GM18951 (cell line): ENCODE data around the gene ANKK1.

Source experiments
- POLR2A ChIP-seq: IDR thresholded peaks from 4 replicates; pipeline ENCODE4 v1.6.1; 2011; ENCODE audit warnings: mild to moderate bottlenecking; ENCODE audit not compliant: insufficient read length, insufficient read depth; ENCODE audit errors: extremely low read depth
- in situ Hi-C: fragments of 300-500 bp; cut with MboI; formaldehyde crosslinking; loops from one replicate; pipeline ENCODE4 v1.12.0; 2022; ENCODE audit warnings: low sequenced_read_pairs, mixed read lengths, inconsistent platforms; ENCODE audit not compliant: unreplicated experiment

Gene ANKK1

DNA sequence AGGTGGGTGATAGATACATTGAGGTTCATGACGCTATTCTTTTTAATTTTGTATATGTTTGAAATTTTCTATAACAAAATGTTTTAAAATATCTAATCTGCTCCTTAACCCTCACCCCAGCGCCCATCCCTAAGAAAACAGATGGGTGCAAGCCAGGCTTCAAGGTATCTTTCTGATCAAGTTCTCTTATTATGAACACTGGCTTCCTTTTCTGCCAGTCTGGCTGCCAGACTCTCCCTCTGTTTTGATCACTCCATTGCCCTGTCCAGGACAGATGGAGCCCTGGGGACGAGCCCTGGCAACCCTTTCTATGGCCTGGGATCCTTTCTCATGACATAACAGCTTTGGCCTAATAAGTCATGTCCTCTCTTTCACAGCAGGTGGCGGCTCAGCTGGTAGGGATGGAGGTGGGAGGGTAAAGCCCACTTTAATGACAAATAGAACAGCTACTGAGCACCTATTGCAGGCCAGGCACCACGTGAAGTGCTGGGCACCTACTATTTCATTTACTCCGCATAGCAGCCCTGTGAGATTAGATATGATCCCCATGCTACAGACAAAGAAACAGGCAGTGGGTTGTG lies 49.2 kb downstream of the ANKK1 start:
- in situ Hi-C loops: no loop called here
- no peak for TF ChIP-seq POLR2A

DNA sequence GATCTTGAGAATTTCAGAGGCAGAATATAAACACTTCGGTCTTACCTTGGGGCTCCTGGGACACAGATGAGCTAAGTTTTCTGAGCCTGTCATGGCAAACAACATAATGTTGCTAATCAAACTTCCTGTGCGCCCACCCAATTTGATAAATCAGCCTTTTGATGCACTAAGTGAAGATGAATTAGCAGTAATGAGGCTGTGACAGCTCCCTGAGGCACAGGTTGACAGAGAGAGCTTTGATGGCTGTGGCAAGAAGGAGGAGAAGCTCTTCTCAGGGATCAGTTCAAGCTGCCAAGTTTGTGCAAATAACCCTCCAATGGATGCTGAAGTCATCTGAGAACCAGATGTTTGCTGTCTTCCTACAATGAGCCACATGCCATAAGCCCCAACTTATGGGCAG lies 53.2 kb downstream of the ANKK1 start:
- no peak for TF ChIP-seq POLR2A
- in situ Hi-C loops: no loop called here

DNA sequence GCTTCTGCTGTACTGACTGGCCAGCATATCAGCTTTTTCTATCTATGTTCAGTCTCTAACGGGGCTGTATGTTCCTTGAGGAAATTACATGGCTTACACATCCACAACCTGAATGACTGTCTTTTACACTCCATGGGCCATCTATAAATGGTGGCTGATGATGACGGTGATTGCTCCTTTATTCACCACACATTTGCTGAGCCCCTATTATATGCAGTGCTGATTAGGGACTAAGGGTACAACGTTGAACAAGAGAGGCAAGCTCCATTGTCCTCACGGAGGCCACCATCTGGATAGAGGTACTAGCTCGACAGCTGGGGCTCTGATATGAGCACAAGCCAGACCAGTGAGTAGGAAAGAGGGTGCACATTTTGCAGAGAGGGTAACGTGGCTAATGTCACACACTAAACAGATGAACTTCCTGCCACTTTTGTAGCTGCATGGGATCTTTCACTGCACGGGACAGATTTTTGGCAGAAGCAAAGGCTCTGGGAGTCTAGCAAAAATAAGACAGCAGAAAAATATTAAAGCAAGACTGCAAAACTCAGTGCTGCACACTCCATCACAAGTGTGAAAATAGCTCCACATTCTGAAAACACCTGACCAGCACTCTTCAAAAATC lies 57.0 kb downstream of the ANKK1 start:
- in situ Hi-C loops: no loop called here
- no peak for TF ChIP-seq POLR2A

DNA sequence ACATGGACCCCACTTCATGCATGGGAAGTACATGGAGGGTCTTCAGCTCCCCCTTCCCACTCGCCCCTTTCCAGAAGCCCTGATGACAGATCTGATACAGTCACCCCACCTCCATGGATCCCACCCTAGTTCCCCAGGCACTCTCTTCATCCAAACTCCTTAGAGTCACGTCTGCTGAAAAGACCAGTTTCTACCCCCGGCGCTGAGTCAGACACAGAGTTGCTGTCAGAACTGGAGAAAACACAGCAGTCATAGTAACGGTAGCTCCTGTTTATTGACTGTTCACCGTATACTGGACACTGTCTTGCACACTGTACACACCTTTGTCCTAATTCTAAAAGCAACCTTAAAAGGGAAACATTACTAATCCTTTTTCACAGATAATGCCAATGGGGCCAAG lies 58.5 kb downstream of the ANKK1 start:
- no peak for TF ChIP-seq POLR2A
- in situ Hi-C loops: no loop called here

DNA sequence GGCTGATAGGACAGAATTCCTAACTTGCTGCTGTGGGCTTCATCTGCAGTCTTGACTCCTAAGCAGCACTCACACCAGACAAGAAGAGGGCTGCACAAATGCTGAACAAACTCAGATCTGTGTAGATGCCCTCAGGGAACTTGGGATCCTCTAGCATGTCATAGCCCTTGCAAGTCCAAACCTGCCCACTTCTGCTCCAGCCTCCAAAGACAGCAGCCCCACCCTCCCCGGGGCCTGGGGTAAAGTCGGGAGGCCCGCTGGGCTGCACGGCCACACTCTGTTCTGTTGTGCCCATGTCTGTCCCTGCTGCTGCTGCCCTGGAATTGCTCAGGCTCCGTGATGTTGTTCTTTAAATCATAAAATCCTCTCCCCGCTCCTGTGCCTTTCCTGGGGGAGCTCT lies 59.4 kb downstream of the ANKK1 start:
- TF ChIP-seq POLR2A: no peak
- in situ Hi-C loops: no loop called here

DNA sequence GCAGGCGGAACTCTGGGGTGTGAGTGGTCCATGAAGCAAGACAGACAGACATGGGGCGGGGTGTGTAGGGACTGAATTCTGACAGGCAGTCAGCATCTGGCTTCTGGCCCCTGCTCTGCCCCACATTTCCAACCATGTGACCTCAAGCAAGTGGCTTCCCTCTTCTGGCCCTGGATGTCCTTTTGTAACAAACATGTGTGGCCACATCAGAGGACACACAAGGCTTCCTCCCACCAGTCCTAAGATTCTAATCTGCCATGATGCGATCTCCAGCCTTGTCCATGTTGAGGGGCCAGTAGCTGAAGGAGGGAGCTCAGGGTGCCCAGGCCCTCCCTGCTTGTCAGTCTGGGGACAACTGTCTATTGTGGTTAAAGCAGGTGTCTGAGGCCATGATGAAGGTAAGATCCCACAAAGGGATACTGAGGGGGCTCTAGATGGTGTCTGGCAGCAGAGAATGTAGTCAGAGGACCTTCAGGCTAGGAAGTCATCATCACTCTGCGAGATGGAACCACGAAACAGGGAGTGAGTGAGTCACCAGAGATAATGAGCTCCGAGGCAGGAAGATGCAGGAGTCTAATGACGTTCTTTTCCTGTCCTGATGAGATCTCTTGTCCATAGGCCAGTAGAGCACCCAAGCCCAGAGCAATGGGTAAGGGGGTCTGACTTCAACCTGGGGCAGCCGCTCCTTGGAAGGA lies 60.2 kb downstream of the ANKK1 start:
- no peak for TF ChIP-seq POLR2A

DNA sequence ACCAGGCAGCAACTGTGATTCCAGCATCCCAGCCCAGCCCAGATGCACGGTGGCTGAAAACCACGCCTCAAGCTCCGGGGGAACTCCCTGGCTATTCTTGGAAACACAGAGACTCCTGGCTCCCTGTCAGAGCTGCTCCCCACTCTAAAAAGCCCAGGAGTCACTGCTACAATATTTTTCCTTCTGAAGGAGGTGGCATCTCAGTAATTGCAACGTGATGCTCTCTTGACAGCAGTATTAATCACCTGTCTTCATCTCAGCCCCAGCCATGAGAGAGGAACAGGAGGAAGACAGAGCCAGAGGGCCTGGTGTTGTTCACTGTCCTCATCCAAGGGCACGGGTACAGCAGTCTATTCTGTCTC lies 60.7 kb downstream of the ANKK1 start:
- in situ Hi-C loops: no loop called here
- TF ChIP-seq POLR2A: no peak

More for the DNA sequence above, 60.2 kb downstream of the ANKK1 start:
- in situ Hi-C loops: no loop called here

DNA sequence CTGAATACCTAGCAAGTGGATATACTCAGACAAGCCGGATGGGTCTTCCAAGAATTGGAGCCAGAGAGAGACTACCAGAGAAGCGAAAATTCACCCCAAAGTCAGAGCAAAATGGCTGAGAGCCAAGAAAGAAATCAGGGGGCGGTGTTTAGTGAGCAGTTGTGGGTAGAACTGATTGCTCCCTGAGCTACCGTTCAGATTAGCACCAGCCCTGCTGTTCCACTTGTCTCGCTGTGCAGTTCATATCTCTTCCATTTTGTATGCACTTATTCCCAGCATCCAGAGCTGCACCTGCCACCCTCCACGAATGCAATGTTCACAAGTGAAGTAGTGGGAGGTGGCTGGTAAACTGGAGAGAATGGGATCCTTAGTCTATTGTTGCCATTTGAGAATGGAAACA lies 62.2 kb downstream of the ANKK1 start:
- no peak for TF ChIP-seq POLR2A
- in situ Hi-C loops: no loop called here
